ENCODE data around the gene EEFSEC. TPM values are rescaled to one million over a fixed set of nuclear protein-coding genes. Genes with fewer than 3 reads are reported as not detected.

Gene EEFSEC
- total and polyA plus RNA-seq, 2 experiments from 2014 or later, result 26.7 to 47.9 TPM

DNA sequence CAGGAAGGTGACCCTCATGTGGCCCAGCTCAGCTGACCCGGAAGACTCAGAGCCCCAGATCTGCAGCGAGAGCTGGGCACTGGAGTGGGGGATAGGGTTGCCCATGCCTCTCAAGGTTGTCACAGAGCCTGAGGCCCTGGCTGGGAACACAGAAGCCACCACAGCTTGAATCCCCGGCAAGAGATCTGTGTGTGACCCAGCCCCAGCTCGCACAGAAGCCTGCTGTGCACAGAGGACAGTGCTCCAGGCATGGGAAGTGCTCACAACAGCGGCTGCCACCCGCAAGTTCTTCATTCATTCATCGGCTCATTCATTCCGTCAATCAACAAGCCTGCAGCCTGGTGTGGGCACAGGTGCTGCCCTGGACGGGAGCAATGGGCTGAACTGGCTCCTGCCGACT is 277.0 kb downstream of the EEFSEC start:
- H3K4me1 ChIP-seq (ENCODE audit: low read depth), result peaks cover 3% of the 10 kb centered on the region
- H3K27me3 ChIP-seq, result peaks cover 74% of the 10 kb centered on the region
- TF ChIP-seq, protein P1, sequence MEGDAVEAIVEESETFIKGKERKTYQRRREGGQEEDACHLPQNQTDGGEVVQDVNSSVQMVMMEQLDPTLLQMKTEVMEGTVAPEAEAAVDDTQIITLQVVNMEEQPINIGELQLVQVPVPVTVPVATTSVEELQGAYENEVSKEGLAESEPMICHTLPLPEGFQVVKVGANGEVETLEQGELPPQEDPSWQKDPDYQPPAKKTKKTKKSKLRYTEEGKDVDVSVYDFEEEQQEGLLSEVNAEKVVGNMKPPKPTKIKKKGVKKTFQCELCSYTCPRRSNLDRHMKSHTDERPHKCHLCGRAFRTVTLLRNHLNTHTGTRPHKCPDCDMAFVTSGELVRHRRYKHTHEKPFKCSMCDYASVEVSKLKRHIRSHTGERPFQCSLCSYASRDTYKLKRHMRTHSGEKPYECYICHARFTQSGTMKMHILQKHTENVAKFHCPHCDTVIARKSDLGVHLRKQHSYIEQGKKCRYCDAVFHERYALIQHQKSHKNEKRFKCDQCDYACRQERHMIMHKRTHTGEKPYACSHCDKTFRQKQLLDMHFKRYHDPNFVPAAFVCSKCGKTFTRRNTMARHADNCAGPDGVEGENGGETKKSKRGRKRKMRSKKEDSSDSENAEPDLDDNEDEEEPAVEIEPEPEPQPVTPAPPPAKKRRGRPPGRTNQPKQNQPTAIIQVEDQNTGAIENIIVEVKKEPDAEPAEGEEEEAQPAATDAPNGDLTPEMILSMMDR (IDR thresholded peaks at IDR 0.05; ENCODE audit: low read depth, low read length), result no peak
- no peaks in the 10 kb centered on the region for H3K9me3 ChIP-seq (ENCODE audit: low read depth)
- no peak overlapping the region for H3K4me3 ChIP-seq
- H3K36me3 ChIP-seq, result no peaks in the 10 kb centered on the region
- no peak overlapping the region for H3K27ac ChIP-seq
- no peak for DNase-seq (ENCODE audit: low read depth in 1 of 2, low spot score in 1 of 2)

DNA sequence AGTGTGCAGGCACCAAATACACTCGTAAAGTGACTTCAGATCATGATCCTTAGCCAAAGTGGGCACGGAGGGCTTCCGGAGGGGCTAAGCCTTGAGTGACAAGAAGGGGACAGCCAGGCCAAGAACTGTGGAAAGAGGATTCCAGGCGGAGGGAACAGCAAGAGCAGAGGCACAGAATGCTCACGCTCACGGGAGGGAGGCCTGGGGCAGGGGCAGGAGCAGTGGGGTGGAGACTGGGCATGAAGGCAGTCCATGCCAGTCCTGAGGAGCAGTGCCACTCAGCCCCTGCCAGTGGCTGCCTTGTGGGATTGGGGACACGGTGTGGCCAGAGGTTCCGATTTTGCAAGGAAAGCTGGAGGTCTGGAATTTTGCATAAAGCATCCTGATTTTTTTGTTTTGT is 277.4 kb downstream of the EEFSEC start:
- no peak overlapping the region for H3K4me3 ChIP-seq

DNA sequence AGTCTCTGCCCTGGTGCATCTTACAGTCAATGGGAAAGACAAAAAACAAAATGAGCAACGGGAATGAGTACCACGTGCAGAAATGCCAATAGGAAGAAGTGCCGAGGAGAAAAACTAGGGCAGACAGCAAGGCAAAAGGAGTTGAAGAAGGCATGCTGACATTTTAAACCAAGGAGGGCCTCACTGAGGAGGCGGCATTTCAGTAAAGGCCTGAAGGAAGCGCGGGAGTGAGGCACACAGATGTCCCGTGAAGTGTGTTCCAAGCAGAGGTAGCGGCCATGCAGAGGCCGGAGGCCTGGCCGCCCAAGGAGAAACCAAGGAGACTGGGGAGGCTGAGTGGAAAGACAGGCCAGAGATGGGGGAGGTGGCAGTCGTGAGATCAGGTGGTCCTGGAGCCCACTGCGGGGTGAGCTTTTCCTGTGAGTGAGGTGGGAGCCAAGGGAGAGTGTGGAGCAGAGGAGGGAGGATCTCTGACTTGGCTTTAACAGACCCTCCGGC is 278.6 kb downstream of the EEFSEC start:
- H3K27ac ChIP-seq, result no peak overlapping the region
- DNase-seq (ENCODE audit: low read depth in 1 of 2, low spot score in 1 of 2), result no peak
- H3K4me1 ChIP-seq (ENCODE audit: low read depth), result peaks cover 3% of the 10 kb centered on the region
- no peaks in the 10 kb centered on the region for H3K9me3 ChIP-seq (ENCODE audit: low read depth)
- no peaks in the 10 kb centered on the region for H3K36me3 ChIP-seq
- TF ChIP-seq, protein P1 (IDR thresholded peaks at IDR 0.05; ENCODE audit: low read depth, low read length), result no peak
- no peak overlapping the region for H3K4me3 ChIP-seq
- peaks cover 67% of the 10 kb centered on the region for H3K27me3 ChIP-seq

More for the DNA sequence above, 277.4 kb downstream of the EEFSEC start:
- Histone ChIP-seq H3K9me3 (ENCODE audit: low read depth) (no peaks in the 10 kb centered on the region), H3K36me3 (no peaks in the 10 kb centered on the region), H3K27me3 (peaks cover 70% of the 10 kb centered on the region), H3K27ac (no peak overlapping the region), H3K4me1 (ENCODE audit: low read depth) (peaks cover 3% of the 10 kb centered on the region)
- no peak for DNase-seq (ENCODE audit: low read depth in 1 of 2, low spot score in 1 of 2)
- TF ChIP-seq, protein P1 (IDR thresholded peaks at IDR 0.05; ENCODE audit: low read depth, low read length), result no peak

DNA sequence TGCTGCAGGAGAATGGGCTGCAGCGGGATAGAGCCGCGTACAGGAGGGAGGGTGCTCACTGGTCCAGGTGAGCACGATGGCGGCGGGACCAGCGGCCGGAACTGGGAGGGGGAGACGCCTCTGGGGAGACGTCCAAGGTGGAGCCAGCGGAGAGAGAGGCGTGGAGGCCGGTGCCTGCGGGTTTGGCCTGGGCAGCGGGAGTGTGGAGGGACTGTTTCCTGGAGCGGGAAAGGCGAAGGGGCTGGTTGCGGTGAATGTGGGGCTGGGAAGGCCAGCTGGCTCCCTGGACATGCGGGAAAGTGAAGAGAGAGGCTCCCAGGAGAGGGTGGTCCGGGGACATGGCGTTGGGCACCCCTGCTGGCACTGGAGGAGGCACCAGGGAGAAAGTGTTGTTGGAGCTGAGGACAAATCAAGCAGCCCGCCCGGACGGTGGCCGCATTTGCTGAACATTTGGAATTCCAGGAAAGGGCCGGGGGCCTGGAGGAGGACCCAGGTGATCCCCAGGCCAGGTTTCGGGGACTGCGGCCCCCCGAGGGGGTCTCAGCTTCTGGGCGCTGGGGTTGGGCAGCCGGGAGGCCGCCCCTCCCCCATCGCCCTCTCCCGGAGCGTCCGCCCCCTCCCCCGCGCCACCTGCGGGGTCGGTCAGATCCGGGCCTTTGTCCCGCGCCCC is 279.2 kb downstream of the EEFSEC start:
- TF ChIP-seq, protein P1 (IDR thresholded peaks at IDR 0.05; ENCODE audit: low read depth, low read length), result no peak
- H3K4me3 ChIP-seq, result peak overlapping the region; percentile 43
- peaks cover 61% of the 10 kb centered on the region for H3K27me3 ChIP-seq
- peaks cover 3% of the 10 kb centered on the region for H3K4me1 ChIP-seq (ENCODE audit: low read depth)
- H3K9me3 ChIP-seq (ENCODE audit: low read depth), result no peaks in the 10 kb centered on the region
- DNase-seq (ENCODE audit: low read depth in 1 of 2, low spot score in 1 of 2), result no peak
- H3K27ac ChIP-seq, result no peak overlapping the region
- no peaks in the 10 kb centered on the region for H3K36me3 ChIP-seq

DNA sequence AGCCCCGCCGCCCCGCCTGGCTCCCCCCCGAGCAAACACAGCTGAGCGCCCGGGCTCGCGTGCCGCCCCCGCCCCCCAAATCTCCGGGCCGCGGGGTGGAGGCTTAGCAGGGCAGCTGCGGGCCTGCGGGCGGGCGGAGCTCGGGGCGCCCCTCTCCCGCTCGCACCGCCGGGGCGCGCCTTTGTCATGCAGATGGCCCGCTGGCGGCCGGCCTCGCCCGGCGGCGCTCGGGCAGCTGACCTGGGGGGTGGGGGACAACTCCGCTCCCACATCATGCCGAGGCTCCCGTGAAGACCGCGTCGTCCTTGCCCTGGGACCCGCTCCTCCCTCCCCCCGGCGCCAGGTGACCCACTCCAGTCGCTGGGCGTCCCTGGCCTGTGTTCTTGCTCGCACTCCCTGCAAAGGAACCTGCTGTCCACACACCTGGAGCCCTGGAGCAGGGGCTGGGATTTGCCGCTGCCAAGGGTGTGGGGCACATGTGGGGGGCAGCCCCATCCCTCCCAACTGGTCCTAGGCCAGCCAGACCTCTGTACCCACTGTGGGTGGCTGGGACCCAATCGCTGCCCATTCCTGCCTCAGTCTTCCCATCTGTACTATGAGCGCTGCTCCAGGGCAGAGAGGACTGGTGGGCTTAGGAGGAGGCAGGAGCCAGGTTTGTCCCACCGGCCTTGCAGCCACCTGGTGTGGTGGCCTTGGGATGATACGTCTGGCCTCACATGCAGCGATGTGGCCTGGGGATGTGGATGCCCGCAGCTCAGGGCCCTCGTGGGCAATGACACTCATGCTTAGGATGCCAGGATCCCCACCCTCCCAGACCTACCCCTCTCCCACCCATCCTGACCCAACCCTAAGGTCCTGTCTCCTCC is 279.9 kb downstream of the EEFSEC start:
- Histone ChIP-seq H3K9me3 (ENCODE audit: low read depth) (no peaks in the 10 kb centered on the region), H3K36me3 (no peaks in the 10 kb centered on the region), H3K4me1 (ENCODE audit: low read depth) (peaks cover 3% of the 10 kb centered on the region), H3K27ac (no peak overlapping the region), H3K27me3 (peaks cover 59% of the 10 kb centered on the region), H3K4me3 (peak overlapping the region; percentile 43)
- peak in 1 of 2 donors; percentile 59 for DNase-seq (ENCODE audit: low read depth in 1 of 2, low spot score in 1 of 2)
- TF ChIP-seq, protein P1 (IDR thresholded peaks at IDR 0.05; ENCODE audit: low read depth, low read length), result no peak

Data from cardiac muscle cell (in vitro differentiated cells and primary cell).